Keratinocyte (primary cell): Measurements from ENCODE around the gene ANO2.

Experiments used
- CTCF ChIP-seq, 3 experiments: IDR thresholded peaks in 1 of 3; conservative IDR thresholded peaks in 1 of 3; optimal IDR thresholded peaks in 1 of 3; 2 replicates in 2 of 3; 3 replicates in 1 of 3; pipeline versions ENCODE3 to v1.5.1; 2011; ENCODE audit warnings: low read length in 3 of 3, mild to moderate bottlenecking in 3 of 3, moderate library complexity in 2 of 3, control low read depth in 1 of 3, inconsistent platforms in 1 of 3; ENCODE audit not compliant: insufficient read depth in 2 of 3; ENCODE audit errors: extremely low read depth in 1 of 3
- EZH2 ChIP-seq: IDR thresholded peaks from one replicate; pipeline ENCODE4 v1.6.1; 2012; ENCODE audit warnings: inconsistent platforms, mild to moderate bottlenecking, low read length, moderate library complexity

GRCh38 chr12:5632453-5632852 is 312.6 kb downstream of the ANO2 start:
- no peak for TF ChIP-seq CTCF (optimal IDR thresholded peaks at IDR 0.05 in 1 of 3, IDR thresholded peaks at IDR 0.05 in 1 of 3, conservative IDR thresholded peaks at IDR 0.05 in 1 of 3; ENCODE audit: extremely low read depth in 1 of 3, insufficient read depth in 2 of 3, low read length in 3 of 3)
- TF ChIP-seq EZH2 = no peak
